DMS53 (cell line): ENCODE measurements around the gene C1RL.

ENCODE experiments used
- DNase-seq: peaks from one replicate; lab custom pipeline; 2025; lab: John Stamatoyannopoulos, UW

C1RL gene

GRCh38 chr12:7092229-7092985, 16.6 kb downstream of the C1RL start, which contains the start of gene C1R:
Gene C1R, minus strand, starts transcription at chr12:7092445. Its CDS starts 57 bp downstream, at chr12:7092388.
- peak; percentile 81 for DNase-seq

GRCh38 chr12:7091660-7092228, 17.3 kb downstream of the C1RL start:
- no peak for DNase-seq

DNA sequence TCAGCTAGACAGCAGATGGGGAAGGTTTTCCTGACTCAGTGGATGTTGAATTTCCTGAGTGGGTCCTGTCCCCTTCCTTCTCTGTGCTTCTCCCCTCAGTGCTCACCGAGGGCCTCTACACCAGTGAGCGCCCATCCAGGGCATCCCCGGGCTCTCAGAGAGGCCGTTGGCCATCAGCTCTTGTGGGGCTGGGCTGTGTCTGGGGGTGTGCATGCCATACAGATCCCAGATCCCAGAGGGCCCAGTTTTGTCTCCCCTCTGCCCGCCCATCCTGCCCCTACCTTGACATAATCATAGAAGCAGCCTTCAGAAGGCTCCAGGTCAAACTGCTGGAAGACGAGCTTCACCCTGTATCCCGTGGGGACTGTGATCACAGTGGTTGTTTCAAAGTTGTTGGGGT, 17.8 kb downstream of the C1RL start:
- no peak for DNase-seq

DNA sequence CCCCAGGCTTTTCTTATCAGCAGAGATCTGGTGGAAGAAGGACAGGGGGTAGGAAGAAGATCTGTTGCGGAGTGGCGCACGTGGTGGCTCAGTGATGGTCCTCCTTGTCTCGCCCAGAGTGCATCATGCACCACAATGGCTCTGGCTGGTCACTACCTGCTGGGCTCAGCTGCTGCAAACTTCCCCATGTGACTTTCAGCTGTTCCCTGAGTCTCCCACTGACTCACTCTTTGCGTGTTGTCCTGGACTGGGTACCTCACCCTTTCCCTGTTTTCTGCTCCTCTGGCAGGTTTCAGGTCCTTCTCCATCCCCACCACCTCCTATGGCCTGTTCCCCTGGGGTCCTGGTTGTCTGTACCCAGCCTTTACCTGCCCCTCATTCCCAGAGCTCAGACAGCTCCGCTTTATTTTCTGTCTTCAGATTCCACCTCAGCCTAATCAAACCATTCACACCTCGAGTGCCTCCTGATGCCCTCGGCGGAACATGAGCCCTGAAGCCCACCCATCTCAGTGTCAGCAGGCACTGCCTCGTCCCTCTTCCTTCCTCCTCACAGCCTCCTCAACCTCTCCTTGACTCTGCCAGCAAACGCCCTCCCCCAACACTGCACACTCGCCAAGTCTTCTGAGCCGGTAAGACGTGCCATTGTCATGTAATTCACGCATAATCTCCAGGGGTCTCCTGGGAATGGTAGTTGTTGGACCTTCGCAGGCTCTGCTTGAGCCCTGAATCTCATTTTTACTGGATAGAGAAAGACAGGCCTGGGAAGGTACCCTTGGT, 18.6 kb downstream of the C1RL start:
- no peak for DNase-seq

GRCh38 chr12:7089196-7089871, 19.7 kb downstream of the C1RL start:
- no peak for DNase-seq

GRCh38 chr12:7083125-7083524, 25.9 kb downstream of the C1RL start:
- DNase-seq, result no peak

GRCh38 chr12:7081037-7081436, 28.0 kb downstream of the C1RL start:
- no peak for DNase-seq

DNA sequence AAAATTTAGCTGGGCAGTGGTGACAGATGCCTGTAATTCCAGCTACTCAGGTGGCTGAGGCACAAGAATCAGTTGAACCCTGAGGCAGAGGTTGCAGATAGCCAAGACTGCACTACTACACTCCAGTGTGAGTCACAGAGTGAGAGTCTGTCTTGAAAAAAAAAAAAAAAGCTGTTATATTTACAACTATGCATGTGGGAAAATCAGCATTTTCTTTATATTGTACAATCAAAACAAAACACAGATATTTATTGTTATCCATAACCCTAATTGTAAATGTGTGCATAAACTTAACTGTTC, 29.2 kb downstream of the C1RL start:
- no peak for DNase-seq

DNA sequence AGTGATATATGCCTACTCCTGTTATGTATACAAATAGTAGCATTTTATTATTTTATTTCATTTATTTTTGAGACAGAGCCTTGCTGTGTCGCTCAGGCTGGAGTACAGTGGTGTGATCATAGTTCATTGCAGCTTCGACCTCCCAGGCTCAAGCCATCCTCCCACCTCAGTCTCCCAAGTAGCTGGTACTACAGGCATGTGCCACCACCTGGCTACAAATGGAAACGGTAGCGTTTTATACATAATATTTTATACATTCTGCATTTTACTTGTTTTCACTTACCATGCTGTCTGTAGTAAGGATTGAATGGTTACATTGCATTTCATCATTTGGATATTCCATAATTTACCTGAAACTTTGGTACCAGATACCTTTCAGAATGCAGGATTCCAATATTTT, 30.9 kb downstream of the C1RL start:
- DNase-seq, result no peak

GRCh38 chr12:7076493-7076892, 32.5 kb downstream of the C1RL start:
- DNase-seq, result no peak

DNA sequence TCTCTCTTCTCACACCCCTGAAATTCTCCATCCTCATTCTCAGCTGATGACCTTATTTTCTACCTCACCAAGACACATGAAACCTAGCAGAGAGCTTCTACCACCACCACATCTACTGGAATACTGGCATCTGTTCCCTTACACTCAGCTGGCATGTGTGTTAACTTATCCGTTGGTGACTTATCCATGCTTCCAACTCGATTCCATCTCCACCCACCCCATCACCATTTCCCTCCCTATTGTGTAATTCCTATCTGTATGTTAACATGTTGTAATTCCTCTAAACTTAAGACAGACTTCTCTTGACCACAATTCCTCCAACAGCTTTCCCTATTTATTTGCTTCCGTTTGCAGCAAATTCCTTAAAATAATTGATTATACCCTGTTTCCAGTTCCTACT, 33.1 kb downstream of the C1RL start:
- DNase-seq, result no peak

- no peak for DNase-seq
Observed at GRCh38 chr12:7075518-7075917, 33.5 kb downstream of the C1RL start.

GRCh38 chr12:7073946-7074345, 35.1 kb downstream of the C1RL start:
- no peak for DNase-seq

DNA sequence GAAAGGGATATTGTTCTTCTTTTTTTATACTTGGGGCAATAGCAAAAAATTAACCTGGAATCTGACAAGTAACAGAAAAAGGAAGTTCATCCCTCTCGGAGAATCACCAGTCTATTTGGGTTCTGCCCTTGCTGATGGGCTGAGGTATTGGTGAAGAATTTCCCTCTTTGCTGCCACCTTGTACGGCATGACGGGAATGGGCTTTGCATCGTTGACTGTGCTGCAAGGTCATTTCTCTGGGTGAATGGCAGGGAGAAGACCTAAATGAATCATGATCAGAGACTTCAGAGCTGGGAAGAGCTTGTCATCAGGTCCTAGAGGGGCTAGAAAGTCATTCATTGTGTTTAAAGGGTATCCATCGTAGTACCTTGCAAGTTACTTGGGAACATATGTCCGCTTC, 36.5 kb downstream of the C1RL start:
- no peak for DNase-seq

GRCh38 chr12:7072035-7072434, 37.0 kb downstream of the C1RL start:
- no peak for DNase-seq

- no peak for DNase-seq
Observed at GRCh38 chr12:7069386-7069785, 39.6 kb downstream of the C1RL start.

DNA sequence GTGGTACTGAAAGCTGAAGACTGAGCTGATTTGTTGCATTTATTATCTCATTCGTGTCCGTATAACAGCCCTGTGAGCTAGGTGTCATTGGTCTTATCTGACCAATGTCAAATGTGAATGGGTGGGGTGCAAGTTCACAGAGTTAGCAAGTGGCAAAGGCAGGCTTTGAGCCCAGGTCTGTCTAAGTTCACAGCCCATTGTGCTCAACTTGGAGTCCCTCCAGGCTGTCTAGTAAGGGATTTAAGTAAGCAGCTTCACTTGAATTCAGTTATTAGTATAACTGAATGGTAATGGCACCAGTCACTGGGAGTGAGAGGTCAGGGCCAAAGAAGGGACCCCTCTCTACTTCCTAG, 40.0 kb downstream of the C1RL start:
- DNase-seq, result no peak

- no peak for DNase-seq
Observed at GRCh38 chr12:7068240-7068993, 40.6 kb downstream of the C1RL start.

DNA sequence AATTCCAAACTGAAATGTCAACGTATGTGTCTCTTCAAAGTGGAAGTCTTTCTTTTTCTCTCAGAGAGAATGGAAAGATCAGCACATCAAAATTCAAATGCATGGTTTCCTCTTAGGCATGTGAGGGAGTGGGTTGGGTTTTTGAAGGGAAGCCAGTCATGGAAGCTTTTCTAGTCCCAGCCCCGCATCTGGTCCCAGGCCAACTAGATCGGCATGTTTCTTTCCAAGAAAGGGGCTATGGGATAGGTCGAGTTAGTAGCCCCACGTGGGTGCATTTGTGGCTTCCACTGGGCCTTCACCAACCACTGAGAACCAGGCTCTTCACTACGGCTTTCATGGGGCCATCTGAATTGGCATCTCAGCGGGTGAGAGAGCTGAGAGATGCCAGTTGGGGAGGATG, 41.9 kb downstream of the C1RL start:
- DNase-seq, result no peak

GRCh38 chr12:7066596-7066995, 42.4 kb downstream of the C1RL start:
- DNase-seq, result no peak

DNA sequence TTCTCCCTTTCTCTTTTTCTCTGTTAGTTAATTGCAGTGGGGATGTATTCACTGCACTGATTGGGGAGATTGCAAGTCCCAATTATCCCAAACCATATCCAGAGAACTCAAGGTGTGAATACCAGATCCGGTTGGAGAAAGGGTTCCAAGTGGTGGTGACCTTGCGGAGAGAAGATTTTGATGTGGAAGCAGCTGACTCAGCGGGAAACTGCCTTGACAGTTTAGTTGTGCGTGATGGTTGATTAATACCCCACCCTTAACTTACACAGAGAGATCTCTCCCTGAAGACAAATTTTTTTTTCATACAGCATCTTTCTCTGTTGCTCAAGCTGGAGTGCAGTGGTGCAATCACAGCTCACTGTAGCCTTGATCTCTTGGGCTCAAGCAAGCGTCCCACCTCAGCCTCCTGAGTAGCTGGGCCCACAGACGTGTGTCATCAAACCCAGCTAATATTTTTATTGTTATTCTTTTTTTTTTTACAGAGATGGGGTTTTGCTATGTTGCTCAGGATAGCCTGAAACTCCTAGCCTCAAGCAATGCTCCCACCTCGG, 43.9 kb downstream of the C1RL start:
- DNase-seq, result no peak

GRCh38 chr12:7064516-7064915, 44.5 kb downstream of the C1RL start:
- no peak for DNase-seq
